ENCODE measurements around the gene PDPK1. TPM values are rescaled to one million over a fixed set of nuclear protein-coding genes. Genes with fewer than 3 reads are reported as not detected.

The PDPK1 gene
- total and polyA plus RNA-seq, 2 donors = 20.0 to 26.0 TPM

- 94% methylated on average over 9 of the region's 9 CpGs for WGBS
Observed at GRCh38 chr16:2524339-2524938, 13.4 kb upstream of the PDPK1 start.

GRCh38 chr16:2526135-2526534 lies 11.7 kb upstream of the PDPK1 start:
- no peak overlapping the region for H3K27ac ChIP-seq (ENCODE audit: low read depth)
- no peak for DNase-seq (ENCODE audit: extremely low spot score)
- H3K4me1 ChIP-seq (ENCODE audit: insufficient read depth) = no peaks in the 10 kb centered on the region
- no peaks in the 10 kb centered on the region for H3K36me3 ChIP-seq (ENCODE audit: insufficient read depth)
- no peak overlapping the region for H3K4me3 ChIP-seq (ENCODE audit: low read depth, low read length)
- 90% methylated on average over 8 of the region's 8 CpGs for WGBS

More at GRCh38 chr16:2524339-2524938, 13.4 kb upstream of the PDPK1 start:
- H3K4me3 ChIP-seq (ENCODE audit: low read depth, low read length) = no peak overlapping the region
- H3K36me3 ChIP-seq (ENCODE audit: insufficient read depth) = no peaks in the 10 kb centered on the region
- H3K4me1 ChIP-seq (ENCODE audit: insufficient read depth) = no peaks in the 10 kb centered on the region
- H3K27ac ChIP-seq (ENCODE audit: low read depth) = no peak overlapping the region
- no peak for DNase-seq (ENCODE audit: extremely low spot score)

GRCh38 chr16:2527071-2527783 lies 10.6 kb upstream of the PDPK1 start:
- no peak overlapping the region for H3K27ac ChIP-seq (ENCODE audit: low read depth)
- H3K4me3 ChIP-seq (ENCODE audit: low read depth, low read length) = no peak overlapping the region
- 87% methylated on average over 12 of the region's 12 CpGs for WGBS
- DNase-seq (ENCODE audit: extremely low spot score) = no peak
- no peaks in the 10 kb centered on the region for H3K36me3 ChIP-seq (ENCODE audit: insufficient read depth)
- H3K4me1 ChIP-seq (ENCODE audit: insufficient read depth) = no peaks in the 10 kb centered on the region

- no peak for DNase-seq (ENCODE audit: extremely low spot score)
- no peaks in the 10 kb centered on the region for H3K4me1 ChIP-seq (ENCODE audit: insufficient read depth)
- H3K27ac ChIP-seq (ENCODE audit: low read depth) = no peak overlapping the region
- H3K36me3 ChIP-seq (ENCODE audit: insufficient read depth) = no peaks in the 10 kb centered on the region
- 96% methylated on average over 24 of the region's 24 CpGs for WGBS
- H3K4me3 ChIP-seq (ENCODE audit: low read depth, low read length) = no peak overlapping the region
Observed at GRCh38 chr16:2527784-2528100, 10.1 kb upstream of the PDPK1 start.

GRCh38 chr16:2528161-2529060 lies 9.4 kb upstream of the PDPK1 start:
- Histone ChIP-seq H3K4me1 (ENCODE audit: insufficient read depth) (no peaks in the 10 kb centered on the region), H3K4me3 (ENCODE audit: low read depth, low read length) (no peak overlapping the region), H3K36me3 (ENCODE audit: insufficient read depth) (no peaks in the 10 kb centered on the region), H3K27ac (ENCODE audit: low read depth) (no peak overlapping the region)
- no peak for DNase-seq (ENCODE audit: extremely low spot score)
- 94% methylated on average over 36 of the region's 36 CpGs for WGBS

GRCh38 chr16:2529061-2529931 lies 8.5 kb upstream of the PDPK1 start:
- WGBS = 89% methylated on average over 32 of the region's 32 CpGs
- H3K27ac ChIP-seq (ENCODE audit: low read depth) = no peak overlapping the region
- no peaks in the 10 kb centered on the region for H3K4me1 ChIP-seq (ENCODE audit: insufficient read depth)
- DNase-seq (ENCODE audit: extremely low spot score) = no peak
- H3K36me3 ChIP-seq (ENCODE audit: insufficient read depth) = no peaks in the 10 kb centered on the region
- H3K4me3 ChIP-seq (ENCODE audit: low read depth, low read length) = no peak overlapping the region

- Histone ChIP-seq H3K4me3 (ENCODE audit: low read depth, low read length) (no peak overlapping the region), H3K4me1 (ENCODE audit: insufficient read depth) (no peaks in the 10 kb centered on the region), H3K36me3 (ENCODE audit: insufficient read depth) (no peaks in the 10 kb centered on the region), H3K27ac (ENCODE audit: low read depth) (no peak overlapping the region)
- WGBS = 89% methylated on average over 15 of the region's 15 CpGs
- no peak for DNase-seq (ENCODE audit: extremely low spot score)
Observed at GRCh38 chr16:2529961-2530628, 7.7 kb upstream of the PDPK1 start.

GRCh38 chr16:2530629-2531318 lies 7.0 kb upstream of the PDPK1 start:
- DNase-seq (ENCODE audit: extremely low spot score) = no peak
- H3K4me3 ChIP-seq (ENCODE audit: low read depth, low read length) = no peak overlapping the region
- H3K4me1 ChIP-seq (ENCODE audit: insufficient read depth) = no peaks in the 10 kb centered on the region
- H3K27ac ChIP-seq (ENCODE audit: low read depth) = no peak overlapping the region
- H3K36me3 ChIP-seq (ENCODE audit: insufficient read depth) = no peaks in the 10 kb centered on the region
- WGBS = 87% methylated on average over 14 of the region's 14 CpGs

GRCh38 chr16:2531371-2531695 lies 6.5 kb upstream of the PDPK1 start, which contains the start of gene CEMP1:
Gene CEMP1, minus strand, starts transcription at chr16:2531408. Its CDS starts 335 bp downstream, at chr16:2531073.
- H3K4me3 ChIP-seq (ENCODE audit: low read depth, low read length) = peak within 1 kb of the TSS; percentile 45
- WGBS = 10% methylated on average over 11 of the region's 11 CpGs
- H3K4me1 ChIP-seq (ENCODE audit: insufficient read depth) = no peaks in the 10 kb centered on the region
- peak within 1 kb of the TSS; percentile 92 for H3K27ac ChIP-seq (ENCODE audit: low read depth)
- no peaks in the 10 kb centered on the region for H3K36me3 ChIP-seq (ENCODE audit: insufficient read depth)
- DNase-seq (ENCODE audit: extremely low spot score) = no peak

- WGBS = under 1% methylated on average over 83 of the region's 84 CpGs
- DNase-seq (ENCODE audit: extremely low spot score) = peak; percentile 93
- H3K4me1 ChIP-seq (ENCODE audit: insufficient read depth) = no peaks in the 10 kb centered on the region
- peak overlapping the region; percentile 92 for H3K27ac ChIP-seq (ENCODE audit: low read depth)
- H3K4me3 ChIP-seq (ENCODE audit: low read depth, low read length) = peak overlapping the region; percentile 45
- no peaks in the 10 kb centered on the region for H3K36me3 ChIP-seq (ENCODE audit: insufficient read depth)
Observed at GRCh38 chr16:2531696-2532493, 5.9 kb upstream of the PDPK1 start.

- no peaks in the 10 kb centered on the region for H3K4me1 ChIP-seq (ENCODE audit: insufficient read depth)
- H3K36me3 ChIP-seq (ENCODE audit: insufficient read depth) = no peaks in the 10 kb centered on the region
- peak overlapping the region; percentile 45 for H3K4me3 ChIP-seq (ENCODE audit: low read depth, low read length)
- H3K27ac ChIP-seq (ENCODE audit: low read depth) = peak overlapping the region; percentile 92
- DNase-seq (ENCODE audit: extremely low spot score) = no peak
- WGBS = under 1% methylated on average over 37 of the region's 37 CpGs
Observed at GRCh38 chr16:2532494-2533141, 5.2 kb upstream of the PDPK1 start.
